ENCODE results near the gene GIPC1.

Gene GIPC1

GRCh38 chr19:14479309-14479974 is 16.5 kb downstream of the GIPC1 start:
- TF ChIP-seq, protein P1, sequence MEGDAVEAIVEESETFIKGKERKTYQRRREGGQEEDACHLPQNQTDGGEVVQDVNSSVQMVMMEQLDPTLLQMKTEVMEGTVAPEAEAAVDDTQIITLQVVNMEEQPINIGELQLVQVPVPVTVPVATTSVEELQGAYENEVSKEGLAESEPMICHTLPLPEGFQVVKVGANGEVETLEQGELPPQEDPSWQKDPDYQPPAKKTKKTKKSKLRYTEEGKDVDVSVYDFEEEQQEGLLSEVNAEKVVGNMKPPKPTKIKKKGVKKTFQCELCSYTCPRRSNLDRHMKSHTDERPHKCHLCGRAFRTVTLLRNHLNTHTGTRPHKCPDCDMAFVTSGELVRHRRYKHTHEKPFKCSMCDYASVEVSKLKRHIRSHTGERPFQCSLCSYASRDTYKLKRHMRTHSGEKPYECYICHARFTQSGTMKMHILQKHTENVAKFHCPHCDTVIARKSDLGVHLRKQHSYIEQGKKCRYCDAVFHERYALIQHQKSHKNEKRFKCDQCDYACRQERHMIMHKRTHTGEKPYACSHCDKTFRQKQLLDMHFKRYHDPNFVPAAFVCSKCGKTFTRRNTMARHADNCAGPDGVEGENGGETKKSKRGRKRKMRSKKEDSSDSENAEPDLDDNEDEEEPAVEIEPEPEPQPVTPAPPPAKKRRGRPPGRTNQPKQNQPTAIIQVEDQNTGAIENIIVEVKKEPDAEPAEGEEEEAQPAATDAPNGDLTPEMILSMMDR (IDR thresholded peaks at IDR 0.05; ENCODE audit: low read depth, low read length, missing control alignments) = no peak
- H3K4me3 ChIP-seq (ENCODE audit: low read depth, low read length) = no peak overlapping the region
- no peak for DNase-seq (ENCODE audit: low read depth)

- TF ChIP-seq, protein P1 (IDR thresholded peaks at IDR 0.05; ENCODE audit: low read depth, low read length, missing control alignments) = no peak
- no peak overlapping the region for H3K4me3 ChIP-seq (ENCODE audit: low read depth, low read length)
- no peak for DNase-seq (ENCODE audit: low read depth)
Observed at GRCh38 chr19:14478113-14478545, 17.8 kb downstream of the GIPC1 start.

- H3K4me3 ChIP-seq (ENCODE audit: low read depth, low read length) = no peak overlapping the region
- TF ChIP-seq, protein P1 (IDR thresholded peaks at IDR 0.05; ENCODE audit: low read depth, low read length, missing control alignments) = no peak
- DNase-seq (ENCODE audit: low read depth) = no peak
Observed at GRCh38 chr19:14477418-14478112, 18.4 kb downstream of the GIPC1 start.

DNA sequence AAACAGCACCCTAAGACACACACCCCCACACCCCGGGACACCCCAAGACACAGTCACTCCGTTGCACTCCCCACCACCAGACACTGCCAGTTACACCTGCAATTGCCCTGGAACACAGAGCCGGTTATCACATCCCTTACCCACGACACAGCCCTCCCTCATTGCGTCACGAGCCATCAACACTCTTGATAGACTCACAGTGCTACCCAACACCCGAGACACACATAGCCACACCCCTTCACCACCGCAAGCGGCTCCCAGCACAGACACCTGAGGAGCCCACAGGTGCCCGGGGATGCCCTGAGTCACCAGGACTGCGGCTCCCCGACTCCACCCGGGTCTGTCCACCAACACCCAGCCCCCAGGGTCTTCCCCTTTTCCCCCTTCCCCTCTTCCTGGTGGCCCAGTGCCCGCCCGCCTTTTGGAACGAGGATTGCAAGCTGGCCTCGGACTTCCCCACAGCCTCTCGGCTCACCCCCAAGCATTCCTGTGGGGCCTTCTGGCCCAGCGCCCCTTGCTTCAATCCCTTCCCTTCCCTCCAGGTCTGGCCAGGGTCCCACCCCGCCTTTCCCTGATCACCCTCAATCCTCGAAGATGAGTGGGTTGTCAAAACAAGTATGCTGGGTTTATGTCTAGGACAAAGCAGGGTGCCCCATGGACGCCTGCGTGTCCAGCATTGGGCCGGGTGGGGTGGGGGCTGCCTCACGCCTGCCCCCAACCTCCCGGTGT is 19.1 kb downstream of the GIPC1 start:
- H3K4me3 ChIP-seq (ENCODE audit: low read depth, low read length) = no peak overlapping the region
- TF ChIP-seq, protein P1 (IDR thresholded peaks at IDR 0.05; ENCODE audit: low read depth, low read length, missing control alignments) = no peak
- DNase-seq (ENCODE audit: low read depth) = no peak

- H3K4me3 ChIP-seq (ENCODE audit: low read depth, low read length) = no peak overlapping the region
- TF ChIP-seq, protein P1 (IDR thresholded peaks at IDR 0.05; ENCODE audit: low read depth, low read length, missing control alignments) = no peak
Observed at GRCh38 chr19:14476327-14476672, 19.6 kb downstream of the GIPC1 start.

DNA sequence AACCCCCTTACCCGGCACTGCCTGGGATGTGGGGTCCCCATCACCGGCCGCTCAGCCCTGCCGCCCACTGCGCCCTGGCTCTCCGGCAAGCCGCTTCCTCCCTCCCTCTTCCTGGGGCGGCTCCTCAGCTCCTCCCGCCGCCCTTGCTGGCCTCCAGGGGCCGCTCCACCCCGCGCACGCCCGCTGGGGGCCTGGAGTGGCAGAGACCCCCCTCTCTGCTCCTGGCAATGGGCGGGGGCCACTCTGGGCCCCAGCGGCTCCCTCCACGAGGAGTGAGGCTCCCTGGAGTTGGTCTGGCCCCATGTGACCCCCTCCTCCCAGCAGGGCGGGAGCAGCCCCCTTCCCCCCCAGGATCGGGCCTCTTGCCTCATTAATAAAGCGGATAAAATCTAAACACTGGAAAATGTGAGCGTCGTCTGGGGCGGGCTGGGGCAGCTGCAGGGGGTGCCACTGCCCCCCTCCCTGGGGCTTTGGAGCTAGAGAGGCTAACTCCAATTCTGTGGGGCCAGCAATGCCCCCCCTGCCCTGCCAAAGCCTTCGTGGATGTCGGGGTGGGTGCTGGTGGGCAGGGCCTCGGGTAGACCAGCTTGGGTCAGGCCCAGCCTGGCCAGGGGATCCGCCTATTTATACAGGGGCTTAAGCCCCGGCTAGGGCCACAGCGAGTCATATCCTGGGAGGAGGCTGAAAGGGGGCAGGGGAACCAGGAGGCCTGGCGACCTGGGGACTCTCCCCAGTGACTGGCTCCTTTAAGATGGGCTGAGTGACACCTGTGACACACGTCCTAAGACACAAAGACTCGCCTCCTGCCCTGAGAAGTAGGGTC is 20.5 kb downstream of the GIPC1 start, which contains the start of gene PTGER1:
Gene PTGER1, minus strand, starts transcription at position 104 of the 823 bp plus-strand sequence. CDS start 1,034 bp downstream, outside the sequence.
- TF ChIP-seq, protein P1 (IDR thresholded peaks at IDR 0.05; ENCODE audit: low read depth, low read length, missing control alignments) = peak; percentile 23
- DNase-seq (ENCODE audit: low read depth) = no peak
- H3K4me3 ChIP-seq (ENCODE audit: low read depth, low read length) = no peak within 1 kb of the TSS

More at GRCh38 chr19:14476327-14476672, 19.6 kb downstream of the GIPC1 start:
- DNase-seq (ENCODE audit: low read depth) = no peak

Measured in GM12864 (cell line).